Measurements from ENCODE around the gene CFAP161.

The CFAP161 gene

DNA sequence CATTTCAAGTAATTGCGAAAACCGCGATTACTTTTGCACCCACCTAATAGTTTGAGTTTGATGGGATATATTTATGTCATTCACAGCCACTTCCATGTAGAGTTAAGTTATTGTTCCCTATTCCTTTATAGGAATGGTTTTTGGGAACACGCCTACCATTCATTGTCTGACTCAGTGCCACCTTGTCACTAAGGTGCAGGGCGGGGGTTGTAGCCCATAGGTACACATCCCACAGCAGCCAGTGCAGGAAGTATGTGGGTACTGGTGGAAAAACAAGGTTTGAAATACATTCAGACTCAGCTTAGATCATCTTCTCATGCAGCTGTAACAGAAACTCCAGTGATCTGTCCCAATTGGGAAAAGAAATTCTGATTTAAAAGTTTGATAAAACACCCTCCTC is 48.2 kb upstream of the CFAP161 start:
- CTCF ChIA-PET, result interaction anchor here (1.3 kb wide), 1 partner anchor 180 kb away, joined by 10 read pairs; no protein-coding TSS in a partner anchor
- TF ChIP-seq HOXC10 (CRISPR knock-in tag; IDR thresholded peaks at IDR 0.05), result no peak
- no peak for TF ChIP-seq REPIN1 (tag by site-specific recombination; IDR thresholded peaks at IDR 0.05; ENCODE audit: low read depth)
- no peak for TF ChIP-seq ZNF174 (tag by site-specific recombination; IDR thresholded peaks at IDR 0.05)
- no peak for TF ChIP-seq SP3 (tag by site-specific recombination; IDR thresholded peaks at IDR 0.05)
- POLR2A ChIA-PET, result no interaction called here
- H3K4me1 ChIP-seq (ENCODE audit: control insufficient read depth, insufficient read depth, low read length), result peaks cover 6% of the 10 kb centered on the region
- H3K36me3 ChIP-seq (ENCODE audit: control insufficient read depth in 2 of 2, insufficient read depth in 1 of 2, low read length in 2 of 2), result no peaks in the 10 kb centered on the region
- no peaks in the 10 kb centered on the region for H3K9me3 ChIP-seq (ENCODE audit: control insufficient read depth, insufficient read depth, low read depth, low read length)
- H3K27ac ChIP-seq (ENCODE audit: extremely low read depth, low read depth, low read length), result no peak overlapping the region
- H3K4me3 ChIP-seq (ENCODE audit: low read depth, low read length), result no peak overlapping the region

DNA sequence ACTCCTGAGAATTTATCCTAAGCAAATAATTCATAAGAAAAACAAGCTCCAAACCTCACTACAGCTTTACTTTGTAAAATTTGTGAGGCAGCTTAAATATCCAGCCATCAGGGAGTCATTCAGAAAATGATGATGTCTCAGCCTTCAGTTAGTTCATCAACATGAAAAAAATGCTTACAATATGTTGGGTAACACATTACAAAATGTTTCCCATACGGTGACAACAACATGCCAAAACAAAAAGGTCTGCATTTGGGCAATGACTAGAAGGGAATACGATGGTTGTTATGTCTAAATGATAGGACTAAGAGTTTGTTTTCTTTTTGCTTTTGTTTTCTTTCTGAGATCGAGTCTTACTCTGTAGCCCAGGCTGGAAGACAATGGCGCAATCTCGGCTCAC is 47.0 kb upstream of the CFAP161 start:
- Histone ChIP-seq H3K36me3 (ENCODE audit: control insufficient read depth in 2 of 2, insufficient read depth in 1 of 2, low read length in 2 of 2) (no peaks in the 10 kb centered on the region), H3K27ac (ENCODE audit: extremely low read depth, low read depth, low read length) (no peak overlapping the region), H3K4me3 (ENCODE audit: low read depth, low read length) (no peak overlapping the region), H3K9me3 (ENCODE audit: control insufficient read depth, insufficient read depth, low read depth, low read length) (no peaks in the 10 kb centered on the region), H3K4me1 (ENCODE audit: control insufficient read depth, insufficient read depth, low read length) (peaks cover 9% of the 10 kb centered on the region)
- POLR2A ChIA-PET, result no interaction called here
- TF ChIP-seq ZNF354C (tag by site-specific recombination; IDR thresholded peaks at IDR 0.05; ENCODE audit: borderline replicate concordance, low read depth) (no peak), GLIS1 (tag by site-specific recombination; IDR thresholded peaks at IDR 0.05) (no peak), ZNF138 (tag by site-specific recombination; IDR thresholded peaks at IDR 0.05; ENCODE audit: borderline replicate concordance) (no peak), BCL11A (tag by site-specific recombination; IDR thresholded peaks at IDR 0.05; ENCODE audit: low read depth) (no peak)
- TF ChIP-seq, protein P1, sequence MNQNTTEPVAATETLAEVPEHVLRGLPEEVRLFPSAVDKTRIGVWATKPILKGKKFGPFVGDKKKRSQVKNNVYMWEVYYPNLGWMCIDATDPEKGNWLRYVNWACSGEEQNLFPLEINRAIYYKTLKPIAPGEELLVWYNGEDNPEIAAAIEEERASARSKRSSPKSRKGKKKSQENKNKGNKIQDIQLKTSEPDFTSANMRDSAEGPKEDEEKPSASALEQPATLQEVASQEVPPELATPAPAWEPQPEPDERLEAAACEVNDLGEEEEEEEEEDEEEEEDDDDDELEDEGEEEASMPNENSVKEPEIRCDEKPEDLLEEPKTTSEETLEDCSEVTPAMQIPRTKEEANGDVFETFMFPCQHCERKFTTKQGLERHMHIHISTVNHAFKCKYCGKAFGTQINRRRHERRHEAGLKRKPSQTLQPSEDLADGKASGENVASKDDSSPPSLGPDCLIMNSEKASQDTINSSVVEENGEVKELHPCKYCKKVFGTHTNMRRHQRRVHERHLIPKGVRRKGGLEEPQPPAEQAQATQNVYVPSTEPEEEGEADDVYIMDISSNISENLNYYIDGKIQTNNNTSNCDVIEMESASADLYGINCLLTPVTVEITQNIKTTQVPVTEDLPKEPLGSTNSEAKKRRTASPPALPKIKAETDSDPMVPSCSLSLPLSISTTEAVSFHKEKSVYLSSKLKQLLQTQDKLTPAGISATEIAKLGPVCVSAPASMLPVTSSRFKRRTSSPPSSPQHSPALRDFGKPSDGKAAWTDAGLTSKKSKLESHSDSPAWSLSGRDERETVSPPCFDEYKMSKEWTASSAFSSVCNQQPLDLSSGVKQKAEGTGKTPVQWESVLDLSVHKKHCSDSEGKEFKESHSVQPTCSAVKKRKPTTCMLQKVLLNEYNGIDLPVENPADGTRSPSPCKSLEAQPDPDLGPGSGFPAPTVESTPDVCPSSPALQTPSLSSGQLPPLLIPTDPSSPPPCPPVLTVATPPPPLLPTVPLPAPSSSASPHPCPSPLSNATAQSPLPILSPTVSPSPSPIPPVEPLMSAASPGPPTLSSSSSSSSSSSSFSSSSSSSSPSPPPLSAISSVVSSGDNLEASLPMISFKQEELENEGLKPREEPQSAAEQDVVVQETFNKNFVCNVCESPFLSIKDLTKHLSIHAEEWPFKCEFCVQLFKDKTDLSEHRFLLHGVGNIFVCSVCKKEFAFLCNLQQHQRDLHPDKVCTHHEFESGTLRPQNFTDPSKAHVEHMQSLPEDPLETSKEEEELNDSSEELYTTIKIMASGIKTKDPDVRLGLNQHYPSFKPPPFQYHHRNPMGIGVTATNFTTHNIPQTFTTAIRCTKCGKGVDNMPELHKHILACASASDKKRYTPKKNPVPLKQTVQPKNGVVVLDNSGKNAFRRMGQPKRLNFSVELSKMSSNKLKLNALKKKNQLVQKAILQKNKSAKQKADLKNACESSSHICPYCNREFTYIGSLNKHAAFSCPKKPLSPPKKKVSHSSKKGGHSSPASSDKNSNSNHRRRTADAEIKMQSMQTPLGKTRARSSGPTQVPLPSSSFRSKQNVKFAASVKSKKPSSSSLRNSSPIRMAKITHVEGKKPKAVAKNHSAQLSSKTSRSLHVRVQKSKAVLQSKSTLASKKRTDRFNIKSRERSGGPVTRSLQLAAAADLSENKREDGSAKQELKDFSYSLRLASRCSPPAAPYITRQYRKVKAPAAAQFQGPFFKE (tag by site-specific recombination; IDR thresholded peaks at IDR 0.05; ENCODE audit: borderline replicate concordance), result no peak
- TF ChIP-seq, protein P2, sequence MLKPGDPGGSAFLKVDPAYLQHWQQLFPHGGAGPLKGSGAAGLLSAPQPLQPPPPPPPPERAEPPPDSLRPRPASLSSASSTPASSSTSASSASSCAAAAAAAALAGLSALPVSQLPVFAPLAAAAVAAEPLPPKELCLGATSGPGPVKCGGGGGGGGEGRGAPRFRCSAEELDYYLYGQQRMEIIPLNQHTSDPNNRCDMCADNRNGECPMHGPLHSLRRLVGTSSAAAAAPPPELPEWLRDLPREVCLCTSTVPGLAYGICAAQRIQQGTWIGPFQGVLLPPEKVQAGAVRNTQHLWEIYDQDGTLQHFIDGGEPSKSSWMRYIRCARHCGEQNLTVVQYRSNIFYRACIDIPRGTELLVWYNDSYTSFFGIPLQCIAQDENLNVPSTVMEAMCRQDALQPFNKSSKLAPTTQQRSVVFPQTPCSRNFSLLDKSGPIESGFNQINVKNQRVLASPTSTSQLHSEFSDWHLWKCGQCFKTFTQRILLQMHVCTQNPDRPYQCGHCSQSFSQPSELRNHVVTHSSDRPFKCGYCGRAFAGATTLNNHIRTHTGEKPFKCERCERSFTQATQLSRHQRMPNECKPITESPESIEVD (tag by site-specific recombination; IDR thresholded peaks at IDR 0.05), result peak; percentile 3
- CTCF ChIA-PET, result interaction anchor here (1.3 kb wide), 1 partner anchor 179 kb away, joined by 10 read pairs; no protein-coding TSS in a partner anchor

DNA sequence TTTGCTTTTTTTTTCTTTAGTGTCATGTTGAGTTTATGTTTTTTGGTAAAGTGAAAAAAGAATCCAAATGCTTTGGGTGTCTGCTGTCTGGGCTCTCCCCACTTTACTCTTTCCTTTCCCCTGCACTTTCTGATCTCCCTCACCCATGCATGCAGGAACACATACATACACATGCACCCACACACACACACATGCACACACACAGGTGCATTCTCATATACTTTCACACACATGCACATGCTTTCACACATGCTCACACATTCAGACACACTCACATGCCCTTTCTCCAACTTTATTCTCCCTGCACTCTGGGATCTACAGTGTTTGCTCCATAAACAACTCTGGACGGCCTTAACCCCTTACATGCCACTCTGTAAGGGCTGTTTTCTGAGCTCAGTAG is 46.4 kb upstream of the CFAP161 start:
- Histone ChIP-seq H3K9me3 (ENCODE audit: control insufficient read depth, insufficient read depth, low read depth, low read length) (no peaks in the 10 kb centered on the region), H3K36me3 (ENCODE audit: control insufficient read depth in 2 of 2, insufficient read depth in 1 of 2, low read length in 2 of 2) (no peaks in the 10 kb centered on the region), H3K4me1 (ENCODE audit: control insufficient read depth, insufficient read depth, low read length) (peaks cover 11% of the 10 kb centered on the region), H3K4me3 (ENCODE audit: low read depth, low read length) (no peak overlapping the region), H3K27ac (ENCODE audit: extremely low read depth, low read depth, low read length) (no peak overlapping the region)
- POLR2A ChIA-PET, result no interaction called here
- TF ChIP-seq ZBTB17 (tag by site-specific recombination; IDR thresholded peaks at IDR 0.05), result 0 out of 2 replicates have a peak, but pooled peaks have one; percentile 21
- peak; percentile 91 for TF ChIP-seq PRDM1 (tag by site-specific recombination; IDR thresholded peaks at IDR 0.05)
- TF ChIP-seq ZNF157 (tag by site-specific recombination; IDR thresholded peaks at IDR 0.05), result no peak
- CTCF ChIA-PET, result no interaction called here

Measured in HEK293 (cell line).